Prostate gland (tissue), 2 donors: ENCODE results near the gene ITGB4.

Experiments used
- POLR2A ChIP-seq: fragments of 450-650 bp; IDR thresholded peaks from one replicate; pipeline ENCODE4 v1.6.1; 2016; ENCODE audit warnings: antibody characterized with exemption, mild to moderate bottlenecking
- POLR2AphosphoS5 ChIP-seq: sonication (generic); formaldehyde crosslinking; IDR thresholded peaks from one replicate; pipeline ENCODE4 v1.6.1; 2017; ENCODE audit warnings: antibody characterized with exemption
- TF ChIP-seq, protein P1 (sequence below), 4 experiments: fragments of 200-600 bp in 2 of 4; fragments of 450-650 bp in 2 of 4; sonication (generic) in 2 of 4; IDR thresholded peaks; 1 replicate in 3 of 4; 2 replicates in 1 of 4; pipeline ENCODE4 v1.5.1; 2016 to 2019; ENCODE audit warnings: antibody characterized with exemption in 4 of 4, mild to moderate bottlenecking in 2 of 4, moderate library complexity in 2 of 4

DNA sequence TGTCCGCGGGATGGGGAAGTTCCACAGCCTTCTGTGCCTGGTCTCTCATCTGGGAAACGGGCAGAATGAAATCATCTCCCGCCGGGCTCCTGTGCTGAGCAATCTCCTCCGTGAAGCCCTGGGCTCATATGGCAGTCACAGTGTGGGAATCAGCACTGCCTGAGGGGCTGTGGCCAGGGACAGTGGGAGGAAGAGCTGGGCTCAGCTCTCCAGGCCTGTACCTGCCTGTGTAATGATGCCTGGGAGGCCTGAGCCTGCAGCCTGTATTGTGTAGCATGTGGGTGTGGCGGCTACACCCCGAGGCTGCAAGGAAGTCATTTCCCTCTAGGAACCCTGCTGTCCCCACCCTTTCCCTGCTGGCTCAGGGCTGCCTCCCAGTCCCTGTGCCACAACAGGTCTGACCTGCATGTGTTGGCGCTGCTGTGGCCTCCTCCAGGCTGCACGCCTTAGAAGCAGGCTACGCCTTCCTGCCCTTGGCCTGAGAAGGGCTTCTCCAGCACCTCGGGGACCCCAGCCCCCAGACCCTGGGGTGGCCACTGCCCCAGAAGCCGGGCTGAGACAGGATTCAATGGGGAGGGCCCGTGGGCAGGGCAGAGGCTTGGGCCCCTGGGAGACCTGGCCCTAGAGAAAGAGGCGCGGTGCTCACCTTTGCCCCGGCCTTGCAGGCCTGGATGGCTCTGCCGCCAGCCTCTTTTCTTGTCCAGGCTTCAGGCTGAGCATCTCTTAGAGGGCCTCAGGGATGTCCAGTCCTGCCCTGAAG lies 2.1 kb downstream of the ITGB4 start:
- TF ChIP-seq, protein P1, sequence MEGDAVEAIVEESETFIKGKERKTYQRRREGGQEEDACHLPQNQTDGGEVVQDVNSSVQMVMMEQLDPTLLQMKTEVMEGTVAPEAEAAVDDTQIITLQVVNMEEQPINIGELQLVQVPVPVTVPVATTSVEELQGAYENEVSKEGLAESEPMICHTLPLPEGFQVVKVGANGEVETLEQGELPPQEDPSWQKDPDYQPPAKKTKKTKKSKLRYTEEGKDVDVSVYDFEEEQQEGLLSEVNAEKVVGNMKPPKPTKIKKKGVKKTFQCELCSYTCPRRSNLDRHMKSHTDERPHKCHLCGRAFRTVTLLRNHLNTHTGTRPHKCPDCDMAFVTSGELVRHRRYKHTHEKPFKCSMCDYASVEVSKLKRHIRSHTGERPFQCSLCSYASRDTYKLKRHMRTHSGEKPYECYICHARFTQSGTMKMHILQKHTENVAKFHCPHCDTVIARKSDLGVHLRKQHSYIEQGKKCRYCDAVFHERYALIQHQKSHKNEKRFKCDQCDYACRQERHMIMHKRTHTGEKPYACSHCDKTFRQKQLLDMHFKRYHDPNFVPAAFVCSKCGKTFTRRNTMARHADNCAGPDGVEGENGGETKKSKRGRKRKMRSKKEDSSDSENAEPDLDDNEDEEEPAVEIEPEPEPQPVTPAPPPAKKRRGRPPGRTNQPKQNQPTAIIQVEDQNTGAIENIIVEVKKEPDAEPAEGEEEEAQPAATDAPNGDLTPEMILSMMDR (IDR thresholded peaks at IDR 0.05), result peak in 1 of 4 experiments; percentile 21
- TF ChIP-seq POLR2A (peak; percentile 73), POLR2AphosphoS5 (peak; percentile 35)
